Right lobe of liver (tissue), 4 donors: ENCODE data around the gene LCN2.
"Not testable (repeated sequence)": the region's sequence is repeated elsewhere in the genome, so short reads cannot be mapped to it uniquely, and the experiment has no call there.

Source experiments
- CTCF ChIP-seq, 4 donors: fragments of 200-600 bp in 3 of 4; fragments of 450-650 bp in 1 of 4; IDR thresholded peaks; one replicate each; pipeline versions ENCODE4 v1.5.1 to v1.8.0; 2016 to 2022; ENCODE audit warnings: antibody characterized with exemption in 4 of 4, mild to moderate bottlenecking in 2 of 4
- POLR2A ChIP-seq: fragments of 450-650 bp; IDR thresholded peaks from one replicate; pipeline ENCODE4 v1.6.1; 2017; ENCODE audit warnings: antibody characterized with exemption, mild to moderate bottlenecking
- donor health status: DM: no; HTN: no; CAD: no.
- donor health status: DM: no; HTN: no; CAD: no.
- donor health status: DM: no; HTN: yes; CAD: no.

GRCh38 chr9:128135561-128135960, 13.7 kb upstream of the LCN2 start:
- not testable (repeated sequence) for TF ChIP-seq CTCF (IDR thresholded peaks at IDR 0.05); POLR2A
